GM19193 (cell line): ENCODE measurements around the gene STX1B.

Source experiments
- POLR2A ChIP-seq: IDR thresholded peaks from 4 replicates; pipeline ENCODE4 v1.6.1; 2011; ENCODE audit not compliant: insufficient read depth, insufficient read length; ENCODE audit errors: extremely low read depth

The STX1B gene

GRCh38 chr16:31010585-31011325, at the start of gene STX1B:
STX1B (minus strand) TSS chr16:31010638; CDS start chr16:31010396, 242 bp downstream.
- TF ChIP-seq POLR2A = no peak

- TF ChIP-seq POLR2A = no peak
Observed at GRCh38 chr16:31055613-31056012, 45.2 kb upstream of the STX1B start.

- no peak for TF ChIP-seq POLR2A
Observed at GRCh38 chr16:31052114-31052513, 41.7 kb upstream of the STX1B start.

DNA sequence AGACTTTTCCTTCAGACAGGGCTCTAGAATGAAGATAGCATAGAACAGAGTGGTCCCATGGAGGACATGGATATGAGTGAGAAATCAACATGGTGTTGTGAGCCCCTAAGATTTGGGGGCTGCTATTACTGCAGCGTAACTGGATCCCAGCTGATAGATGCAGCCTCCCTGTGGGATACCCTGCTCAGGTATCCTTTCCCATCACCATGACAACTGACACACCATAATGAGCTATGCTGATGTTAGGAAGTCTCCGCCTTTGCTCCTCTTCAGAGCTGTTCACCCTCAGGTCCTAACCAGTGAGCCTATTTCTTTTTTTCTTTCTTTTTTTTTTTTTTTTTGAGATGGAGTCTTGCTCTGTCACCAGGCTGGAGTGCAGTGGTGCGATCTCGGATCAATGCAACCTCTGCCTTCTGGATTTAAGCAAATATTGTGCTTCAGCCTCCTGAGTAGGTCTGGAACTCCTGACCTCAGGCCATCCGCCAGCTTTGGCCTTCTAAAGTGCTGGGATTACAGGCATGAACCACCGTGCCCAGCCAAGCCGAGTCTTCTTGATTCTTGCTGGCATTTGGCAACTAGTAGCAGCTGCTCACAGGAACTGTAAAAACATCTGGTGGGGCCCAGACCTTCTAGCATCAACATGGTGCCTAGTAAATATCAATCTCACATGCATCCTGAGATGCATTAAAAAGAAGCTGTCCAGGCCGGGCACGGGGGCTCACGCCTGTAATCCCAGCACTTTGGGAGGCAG, 40.0 kb upstream of the STX1B start:
- TF ChIP-seq POLR2A = no peak

DNA sequence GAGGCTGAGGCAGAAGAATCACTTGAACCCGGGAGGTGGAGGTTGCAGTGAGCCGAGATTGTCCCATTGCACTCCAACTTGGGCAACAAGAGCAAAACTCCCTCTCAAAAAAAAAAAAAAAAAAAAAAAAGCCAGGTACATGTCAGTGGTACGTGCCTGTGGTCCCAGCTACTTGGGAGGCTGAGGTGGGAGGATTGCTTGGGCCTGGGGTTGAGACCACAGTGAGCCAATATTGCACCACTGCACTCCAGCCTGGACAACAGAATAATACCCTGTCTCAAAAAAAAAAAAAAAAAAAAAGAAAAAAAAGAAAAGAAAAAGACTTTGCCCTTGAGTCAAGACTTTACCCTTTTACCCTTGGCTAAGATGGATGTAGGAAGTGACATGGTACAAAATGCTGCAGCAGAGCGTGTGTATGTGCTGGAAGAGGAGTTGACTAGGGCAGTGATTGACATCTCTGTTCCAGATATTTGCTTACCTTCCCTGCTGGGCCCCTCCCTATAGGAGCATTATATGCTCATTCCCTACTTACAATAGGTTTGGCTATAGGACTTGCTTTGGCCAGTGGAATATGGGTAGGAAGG, 33.6 kb upstream of the STX1B start:
- no peak for TF ChIP-seq POLR2A

DNA sequence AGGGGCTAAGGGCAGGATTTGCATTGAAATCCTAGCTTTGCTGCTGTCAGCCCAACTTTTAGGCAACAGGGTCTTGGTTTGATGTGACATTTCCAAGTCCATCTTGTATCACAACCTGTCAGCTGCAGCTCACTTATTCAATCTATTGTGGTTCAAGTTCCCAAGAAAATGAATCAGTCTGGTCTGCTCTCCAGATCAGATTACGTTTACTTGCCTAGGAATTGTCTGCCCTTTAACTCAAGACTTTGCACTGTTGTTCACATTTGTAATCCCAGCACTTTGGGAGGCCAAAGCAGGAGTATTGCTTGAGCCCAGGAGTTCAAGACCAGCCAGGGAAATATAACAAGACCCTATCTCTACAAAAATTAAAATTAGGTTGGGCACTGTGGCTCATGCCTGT, 32.9 kb upstream of the STX1B start:
- TF ChIP-seq POLR2A = no peak

GRCh38 chr16:31042866-31043265, 32.4 kb upstream of the STX1B start:
- TF ChIP-seq POLR2A = no peak

DNA sequence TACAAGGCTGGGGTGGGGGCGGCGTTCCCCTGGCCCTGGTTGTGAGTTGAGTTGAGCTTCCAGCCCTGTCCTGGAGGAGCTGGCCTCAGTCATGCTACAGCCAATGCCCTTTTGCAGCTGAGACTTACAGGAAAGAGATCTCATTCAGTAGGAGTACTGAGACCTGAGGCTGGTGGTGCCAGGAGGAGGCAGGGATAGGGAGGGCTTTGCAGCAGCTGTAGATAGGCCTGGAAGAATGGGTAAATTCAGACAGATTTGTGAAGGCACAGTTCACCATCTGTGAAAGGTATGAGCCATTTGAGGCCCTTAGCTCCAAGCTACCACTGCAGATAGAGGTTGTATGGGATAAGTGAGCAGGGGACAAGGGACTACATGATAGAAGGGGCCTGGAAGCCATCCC, 28.6 kb upstream of the STX1B start:
- no peak for TF ChIP-seq POLR2A

DNA sequence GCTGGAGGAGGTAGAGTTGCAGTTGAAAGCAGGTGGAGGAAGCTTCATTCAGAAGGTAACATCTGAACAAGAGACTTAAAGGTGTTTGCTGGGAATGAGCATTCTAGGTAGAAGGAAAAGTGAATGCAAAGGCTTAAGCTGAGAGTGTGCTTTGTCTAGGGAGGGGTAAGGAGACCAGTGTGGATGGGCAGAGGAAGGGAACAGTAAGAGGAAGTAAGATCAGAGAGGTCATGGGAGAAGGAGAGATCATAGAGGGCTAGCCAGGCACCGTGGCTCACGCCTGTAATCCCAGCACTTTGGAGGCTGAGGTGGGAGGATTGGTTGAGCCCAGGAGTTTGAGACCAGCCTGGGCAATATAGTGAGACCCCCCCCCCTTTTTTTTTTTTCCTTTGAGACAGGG, 26.3 kb upstream of the STX1B start:
- no peak for TF ChIP-seq POLR2A

- no peak for TF ChIP-seq POLR2A
Observed at GRCh38 chr16:31033709-31034492, 23.5 kb upstream of the STX1B start.

DNA sequence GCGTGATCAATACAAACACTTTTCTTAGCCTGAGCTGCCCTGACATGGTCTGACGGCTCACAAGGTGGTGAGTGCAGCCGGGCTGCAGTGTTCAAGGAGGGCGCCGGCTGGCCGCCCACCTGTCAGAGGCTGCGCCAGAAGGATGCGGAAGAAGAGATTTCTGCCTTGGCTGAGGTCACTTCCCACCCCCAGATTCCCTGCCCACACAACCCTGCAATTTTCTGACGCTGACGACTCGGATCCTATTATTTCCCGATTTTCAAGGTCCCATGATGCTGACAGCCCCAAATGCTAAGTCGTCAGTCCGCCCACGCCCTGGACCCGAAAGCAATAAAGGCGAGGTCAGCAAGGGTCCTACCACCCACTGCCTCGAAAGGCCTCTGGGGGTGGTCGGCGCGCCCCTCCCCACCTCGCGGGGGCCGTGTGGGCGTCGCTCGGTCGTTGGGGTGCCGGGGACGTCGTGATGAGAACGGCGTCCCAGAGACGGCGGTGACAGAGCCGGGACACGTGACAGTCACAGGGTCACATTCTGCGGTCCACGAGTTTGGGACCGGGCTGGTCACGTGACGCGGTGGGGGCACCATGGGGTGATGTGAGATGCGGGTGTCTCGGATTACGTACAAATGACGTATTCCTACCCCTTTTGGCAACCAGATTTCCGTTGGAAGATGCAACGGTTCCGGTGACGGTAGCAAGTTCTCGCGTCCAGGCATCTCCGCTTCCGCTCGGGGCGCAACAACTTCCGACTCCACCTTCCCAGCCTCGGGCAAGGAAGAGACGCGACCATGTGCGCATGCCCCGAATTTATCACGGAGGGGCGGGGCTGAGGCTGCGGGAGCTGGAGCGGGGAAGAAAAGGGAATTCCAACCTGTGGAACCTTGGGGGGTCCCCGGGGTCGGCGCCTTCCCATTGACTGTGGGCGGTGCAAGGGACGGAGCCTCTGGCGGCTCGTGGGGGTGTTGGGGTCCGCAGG, 22.6 kb upstream of the STX1B start, which contains the start of gene STX4:
Gene STX4 (plus strand): TSS at position 823 of the 973 bp plus-strand sequence. CDS start 248 bp downstream, outside the sequence.
- peak; percentile 63 for TF ChIP-seq POLR2A

DNA sequence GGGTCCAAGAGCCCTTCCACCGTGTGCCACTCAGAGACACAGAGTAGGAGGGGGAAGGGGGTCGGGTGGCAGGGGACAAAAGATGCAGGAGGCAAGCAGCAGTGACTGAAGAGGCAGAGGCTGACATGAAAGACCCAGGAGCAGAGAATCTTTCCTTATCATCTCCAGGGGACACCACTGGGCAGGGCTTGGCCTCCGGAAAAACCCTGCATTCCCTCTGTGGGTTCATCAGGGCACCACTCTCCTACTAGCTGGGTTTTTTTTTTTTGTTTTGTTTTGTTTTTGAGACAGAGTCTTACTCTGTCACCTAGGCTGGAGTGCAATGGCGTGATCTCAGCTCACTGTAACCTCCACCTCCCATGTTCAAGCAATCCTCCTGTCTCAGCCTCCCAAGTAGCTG, 20.8 kb upstream of the STX1B start:
- TF ChIP-seq POLR2A = no peak

GRCh38 chr16:31029272-31029671, 18.8 kb upstream of the STX1B start:
- TF ChIP-seq POLR2A = no peak

GRCh38 chr16:31025339-31025738, 14.9 kb upstream of the STX1B start:
- no peak for TF ChIP-seq POLR2A
